H1 (cell line): Measurements from ENCODE around the gene MADD. TPM values are rescaled to one million over a fixed set of nuclear protein-coding genes. Genes with fewer than 3 reads are reported as not detected.

Source experiments
- CTCF ChIA-PET: fragments of 300-600 bp; sonication (Branson Sonifier 250); formaldehyde crosslinking; loops from one replicate; lab custom pipeline; 2021; ENCODE audit not compliant: partially characterized antibody; lab: Charles Lee
- POLR2A ChIA-PET: fragments of 300-600 bp; sonication (Branson Sonifier 250); formaldehyde crosslinking; loops from one replicate; lab custom pipeline; 2021; ENCODE audit warnings: inconsistent platforms; ENCODE audit not compliant: partially characterized antibody; lab: Charles Lee
- DNase-seq, 2 experiments: peaks; one replicate each; pipeline versions ENCODE4 v3.0.0 to v3.0.0-alpha.2; 2010 to 2022; ENCODE audit warnings: low spot score in 2 of 2, low read depth in 1 of 2, mixed read lengths in 1 of 2
- FAIRE-seq: peaks from 2 replicates; lab custom pipeline; 2011; peaks lifted over from hg19 to GRCh38; lab: Jason Lieb, UNC
- H2AFZ ChIP-seq: 2 replicates; pipeline ENCODE4 v1.8.1; 2012; ENCODE audit warnings: low read length, inconsistent platforms
- H2AK5ac ChIP-seq: 2 replicates; pipeline ENCODE4 v1.6.1; 2013; ENCODE audit warnings: low read depth, low read length
- H2BK120ac ChIP-seq: replicated peaks from 2 replicates; pipeline ENCODE3; 2013; ENCODE audit warnings: low read depth, low read length, inconsistent platforms
- H2BK12ac ChIP-seq: 2 replicates; pipeline ENCODE4 v1.6.1; 2013; ENCODE audit warnings: low read depth, low read length
- H2BK15ac ChIP-seq: 2 replicates; pipeline ENCODE4 v1.6.1; 2013; ENCODE audit warnings: low read length
- H2BK20ac ChIP-seq: 2 replicates; pipeline ENCODE4 v1.6.1; 2013; ENCODE audit warnings: low read length
- H2BK5ac ChIP-seq: 2 replicates; pipeline ENCODE4 v1.6.1; 2013; ENCODE audit warnings: low read depth, low read length
- H3K14ac ChIP-seq: 2 replicates; pipeline ENCODE4 v1.6.1; 2013; ENCODE audit warnings: inconsistent platforms; ENCODE audit not compliant: insufficient read length
- H3K18ac ChIP-seq: 2 replicates; pipeline ENCODE4 v1.6.1; 2013; ENCODE audit warnings: low read length; ENCODE audit errors: extremely low read depth
- H3K23ac ChIP-seq: 2 replicates; pipeline ENCODE4 v1.6.1; 2013; ENCODE audit warnings: inconsistent platforms; ENCODE audit not compliant: insufficient read length
- H3K23me2 ChIP-seq: 2 replicates; pipeline ENCODE4 v1.6.1; 2013; ENCODE audit warnings: low read depth, low read length
- H3K27ac ChIP-seq: 2 replicates; pipeline ENCODE4 v1.6.1; 2011; ENCODE audit warnings: low read depth, low read length, inconsistent platforms
- H3K27me3 ChIP-seq, 4 experiments: replicated peaks in 1 of 4; 1 replicate in 1 of 4; 2 replicates in 3 of 4; pipeline versions ENCODE4 v1.6.1 to v1.8.1; 2011 to 2013; ENCODE audit warnings: low read length in 3 of 4, mild to moderate bottlenecking in 3 of 4, inconsistent platforms in 2 of 4, mixed read lengths in 2 of 4, moderate library complexity in 1 of 4; ENCODE audit not compliant: control insufficient read depth in 3 of 4, insufficient read depth in 3 of 4; ENCODE audit errors: extremely low read depth in 1 of 4
- H3K36me3 ChIP-seq, 4 experiments: 2 replicates each; pipeline versions ENCODE4 v1.6.1 to v1.8.1; 2011 to 2013; ENCODE audit warnings: mild to moderate bottlenecking in 4 of 4, low read length in 3 of 4, moderate library complexity in 2 of 4, control low read depth in 1 of 4, inconsistent platforms in 1 of 4; ENCODE audit not compliant: insufficient read depth in 4 of 4, control insufficient read depth in 2 of 4
- H3K4ac ChIP-seq: replicated peaks from 2 replicates; pipeline ENCODE3; 2013; ENCODE audit warnings: low read length, low read depth, mixed read lengths, inconsistent platforms; ENCODE audit not compliant: insufficient read length
- H3K4me1 ChIP-seq, 4 experiments: replicated peaks in 1 of 4; 1 replicate in 1 of 4; 2 replicates in 3 of 4; pipeline versions ENCODE4 v1.6.1 to v1.8.1; 2011 to 2013; ENCODE audit warnings: low read length in 3 of 4, inconsistent platforms in 2 of 4, mixed read lengths in 1 of 4; ENCODE audit not compliant: insufficient read depth in 4 of 4, control insufficient read depth in 3 of 4
- H3K4me2 ChIP-seq, 2 experiments: 2 replicates each; pipeline versions ENCODE4 v1.6.1 to v1.8.1; 2011 to 2013; ENCODE audit warnings: low read depth in 2 of 2, low read length in 2 of 2, control low read depth in 1 of 2, inconsistent platforms in 1 of 2, mild to moderate bottlenecking in 1 of 2; ENCODE audit not compliant: insufficient read depth in 1 of 2
- H3K4me3 ChIP-seq, 4 experiments: fragments of 200-600, 300-600 bp in 1 of 4; sonication (generic), shearing (Covaris generic), sonication (Bioruptor Twin) in 1 of 4; 2 replicates each; pipeline versions ENCODE4 v1.5.1 to v1.8.1; 2011 to 2016; ENCODE audit warnings: low read length in 4 of 4, low read depth in 3 of 4, control low read depth in 2 of 4, inconsistent platforms in 2 of 4, mild to moderate bottlenecking in 2 of 4, mixed read lengths in 1 of 4, moderate library complexity in 1 of 4; ENCODE audit not compliant: insufficient read depth in 2 of 4; ENCODE audit errors: extremely low read depth in 1 of 4
- H3K56ac ChIP-seq: replicated peaks from 2 replicates; pipeline ENCODE3; 2013; ENCODE audit warnings: low read depth, mild to moderate bottlenecking, mixed read lengths, low read length, inconsistent platforms; ENCODE audit not compliant: insufficient read length
- H3K79me1 ChIP-seq: 2 replicates; pipeline ENCODE4 v1.6.1; 2013; ENCODE audit warnings: low read depth, low read length, control low read depth
- H3K79me2 ChIP-seq, 2 experiments: 2 replicates each; pipeline versions ENCODE4 v1.6.1 to v1.8.1; 2012 to 2013; ENCODE audit warnings: low read length in 2 of 2, mild to moderate bottlenecking in 2 of 2, inconsistent platforms in 1 of 2; ENCODE audit not compliant: insufficient read depth in 2 of 2, control insufficient read depth in 1 of 2
- H3K9ac ChIP-seq, 4 experiments: replicated peaks in 1 of 4; 1 replicate in 1 of 4; 2 replicates in 3 of 4; pipeline versions ENCODE4 v1.6.1 to v1.8.1; 2011 to 2013; ENCODE audit warnings: low read depth in 3 of 4, low read length in 3 of 4, control low read depth in 2 of 4, mild to moderate bottlenecking in 2 of 4, moderate library complexity in 2 of 4, inconsistent platforms in 1 of 4; ENCODE audit errors: extremely low read depth in 1 of 4
- H3K9me3 ChIP-seq, 2 experiments: 2 replicates each; pipeline versions ENCODE4 v1.6.1 to v1.8.1; 2012 to 2013; ENCODE audit warnings: mild to moderate bottlenecking in 2 of 2, moderate library complexity in 2 of 2, control low read depth in 1 of 2, inconsistent platforms in 1 of 2, low read depth in 1 of 2, low read length in 1 of 2, mixed read lengths in 1 of 2; ENCODE audit not compliant: insufficient read depth in 2 of 2
- H4K20me1 ChIP-seq, 2 experiments: replicated peaks in 1 of 2; 2 replicates each; pipeline versions ENCODE3 to v1.8.1; 2011 to 2013; ENCODE audit warnings: inconsistent platforms in 2 of 2, low read length in 2 of 2, mild to moderate bottlenecking in 1 of 2; ENCODE audit not compliant: insufficient read depth in 2 of 2, control insufficient read depth in 1 of 2
- H4K5ac ChIP-seq: 2 replicates; pipeline ENCODE4 v1.6.1; 2013; ENCODE audit warnings: low read length, low read depth, mixed read lengths, inconsistent platforms; ENCODE audit not compliant: insufficient read length
- H4K8ac ChIP-seq: 2 replicates; pipeline ENCODE4 v1.8.0; 2013; ENCODE audit warnings: mild to moderate bottlenecking, moderate library complexity, low read length, inconsistent platforms; ENCODE audit not compliant: insufficient read depth; ENCODE audit errors: extremely low read depth
- H4K91ac ChIP-seq: replicated peaks from 2 replicates; pipeline ENCODE3; 2013; ENCODE audit warnings: low read length, mixed read lengths, inconsistent platforms; ENCODE audit not compliant: insufficient read length
- BRCA1 ChIP-seq: IDR thresholded peaks from 2 replicates; pipeline ENCODE4 v1.6.1; 2012; ENCODE audit warnings: low read depth, low read length, improper control_type of control experiment
- EZH2 ChIP-seq: fragments of 200-600 bp; sonication (generic); IDR thresholded peaks from 2 replicates; pipeline ENCODE4 v1.7.1; 2012; ENCODE audit warnings: low read depth, mild to moderate bottlenecking, moderate library complexity, low read length, inconsistent platforms; ENCODE audit not compliant: severe bottlenecking
- FOSL1 ChIP-seq: IDR thresholded peaks from 2 replicates; pipeline ENCODE4 v1.6.1; 2011; ENCODE audit warnings: mild to moderate bottlenecking, low read depth, low read length, moderate library complexity; ENCODE audit not compliant: insufficient read depth
- GABPA ChIP-seq: IDR thresholded peaks from 2 replicates; pipeline ENCODE4 v1.6.1; 2011; ENCODE audit warnings: mild to moderate bottlenecking, low read length, moderate library complexity, borderline replicate concordance; ENCODE audit not compliant: insufficient read depth
- JUN ChIP-seq: IDR thresholded peaks from 2 replicates; pipeline ENCODE4 v1.6.1; 2011; ENCODE audit warnings: low read depth, mild to moderate bottlenecking, improper control_type of control experiment, low read length
- JUND ChIP-seq: IDR thresholded peaks from 2 replicates; pipeline ENCODE4 v1.6.1; 2011; ENCODE audit warnings: mild to moderate bottlenecking, improper control_type of control experiment, low read length
- KDM1A ChIP-seq: fragments of 200-600, 300-600 bp; sonication (generic); IDR thresholded peaks from 2 replicates; pipeline ENCODE4 v1.7.1; 2016; ENCODE audit warnings: mild to moderate bottlenecking, low read length, borderline replicate concordance
- NRF1 ChIP-seq: IDR thresholded peaks from 2 replicates; pipeline ENCODE4 v1.6.1; 2011; ENCODE audit warnings: mild to moderate bottlenecking, low read depth, low read length, improper control_type of control experiment
- POLR2AphosphoS5 ChIP-seq: IDR thresholded peaks from 2 replicates; pipeline ENCODE4 v1.6.1; 2011; ENCODE audit warnings: low read depth, low read length
- RFX5 ChIP-seq: IDR thresholded peaks from 2 replicates; pipeline ENCODE4 v1.6.1; 2011; ENCODE audit warnings: low read depth, low read length, improper control_type of control experiment, borderline replicate concordance
- SIX5 ChIP-seq: IDR thresholded peaks from 2 replicates; pipeline ENCODE4 v1.6.1; 2011; ENCODE audit warnings: mild to moderate bottlenecking, low read depth, low read length
- TAF7 ChIP-seq: optimal IDR thresholded peaks from 2 replicates; pipeline ENCODE3; 2011; ENCODE audit warnings: low read depth, mild to moderate bottlenecking, inconsistent platforms, low read length, moderate library complexity, borderline replicate concordance
- WGBS, 2 experiments: shearing (Covaris generic) in 1 of 2; methylation state at CpG; one replicate each; pipeline versions ENCODE4 v1.1.6 to v1.1.7; 2013 to 2015; ENCODE audit warnings: low lambda C conversion rate in 2 of 2, mixed read lengths in 2 of 2, inconsistent platforms in 1 of 2, low coverage in 1 of 2, missing lambda C conversion rate in 1 of 2; ENCODE audit not compliant: insufficient replicate concordance in 2 of 2, insufficient coverage in 1 of 2, insufficient read length in 1 of 2; ENCODE audit errors: extremely low coverage in 1 of 2, missing lambda C conversion rate in 1 of 2; 5-methylcytosine and 5-hydroxymethylcytosine counted together
- polyA plus RNA-seq, 7 experiments: library from polyadenylated mRNA; depleted of rRNA in 3 of 7; stranded (reverse) in 5 of 7; unstranded in 2 of 7; fragments of >200 nt in 5 of 7; fragments of 200-250 nt in 2 of 7; gene quantifications; 1 replicate in 5 of 7; 2 replicates in 1 of 7; 4 replicates in 1 of 7; pipeline versions ENCODE4 v1.2.1 to v1.2.3, GENCODE V29; 2011 to 2013; ENCODE audit warnings: missing spikeins in 2 of 7, mixed read lengths in 2 of 7
- total RNA-seq: library from RNA; stranded (reverse); fragmentation: NEBNext Ultra II Directional; extraction: Animal tissue kit (Norgen Biotek cat#: 25700); gene quantifications from 2 replicates; pipeline ENCODE4 v1.2.1, GENCODE V29; 2021

The MADD gene
- total and polyA plus RNA-seq, 2 of the 8 experiments (the other 6 are each of a cell fraction or from before 2014, with no cell fraction given): 32.5 to 45.4 TPM

GRCh38 chr11:47257177-47257516 is 12.8 kb upstream of the MADD start:
- no peaks in the 10 kb centered on the region for H3K79me1 ChIP-seq
- no peaks in the 10 kb centered on the region for H4K20me1 ChIP-seq
- peak overlapping the region; percentile 78 for H3K18ac ChIP-seq
- H2BK5ac ChIP-seq: peak overlapping the region; percentile 73; the same call in 1 of the 2 replicates
- DNase-seq (no peak), FAIRE-seq (no peak)
- peak overlapping the region; percentile 58 to 65 for H3K4me2 ChIP-seq
- H4K8ac ChIP-seq: peak overlapping the region; percentile 75; the same call in 1 of the 2 replicates
- H4K5ac ChIP-seq: peak overlapping the region; percentile 10
- H3K36me3 ChIP-seq: no peaks in the 10 kb centered on the region; a peak in 1 of 8 replicates
- no peak overlapping the region for H2BK20ac ChIP-seq
- H3K79me2 ChIP-seq: no peaks in the 10 kb centered on the region
- H3K9me3 ChIP-seq: no peaks in the 10 kb centered on the region
- H3K23ac ChIP-seq: no peak overlapping the region
- H3K4me3 ChIP-seq: peak overlapping the region in 3 of 4 experiments; percentile 29 to 51 (median 32); a peak in 4 of 8 replicates
- H2BK120ac ChIP-seq: no peak overlapping the region
- no peak overlapping the region for H4K91ac ChIP-seq
- H2AFZ ChIP-seq: no peak overlapping the region
- CTCF ChIA-PET: interaction anchor here (1.1 to 7.1 kb wide), 11 partner anchors 10 to 115 kb away, joined by 3 to 127 read pairs (median 35); partner anchors contain the start of genes ACP2, ARFGAP2, DDB2 and MADD
- H3K14ac ChIP-seq: no peak overlapping the region
- H3K9ac ChIP-seq: peak overlapping the region in 2 of 4 experiments; percentile 22 to 23; a peak in 1 of 7 replicates
- peak overlapping the region; percentile 67; the same call in 1 of the 2 replicates for H3K27ac ChIP-seq
- POLR2A ChIA-PET: interaction anchor here (0.8 to 7.1 kb wide), 11 partner anchors 8 to 80 kb away, joined by 3 to 47 read pairs (median 12); partner anchors contain the start of genes ACP2, ARFGAP2, DDB2 and MADD
- no peaks in the 10 kb centered on the region for H3K27me3 ChIP-seq
- 72% methylated on average over 2 of the region's 2 CpGs; no CpG with 5 or more reads in 1 of the 2 experiments for WGBS, 2 experiments
- no peak for TF ChIP-seq RFX5
- TF ChIP-seq JUN: no peak
- TF ChIP-seq TAF7: no peak
- no peak for TF ChIP-seq POLR2AphosphoS5
- no peak for TF ChIP-seq GABPA
- no peak for TF ChIP-seq FOSL1
- TF ChIP-seq NRF1: no peak
- no peak for TF ChIP-seq JUND
- TF ChIP-seq EZH2: no peak
- no peak for TF ChIP-seq BRCA1
- TF ChIP-seq SIX5: no peak
- no peak for TF ChIP-seq KDM1A
- H3K56ac ChIP-seq: no peak overlapping the region
- H2AK5ac ChIP-seq: peak overlapping the region; percentile 58; the same call in 1 of the 2 replicates
- H2BK15ac ChIP-seq: peak overlapping the region; percentile 72; the same call in 1 of the 2 replicates
- H3K4me1 ChIP-seq: peaks cover 2 to 18% (median 9%) of the 10 kb centered on the region in 4 experiments
- no peak overlapping the region for H3K4ac ChIP-seq
- peaks cover 3% of the 10 kb centered on the region for H3K23me2 ChIP-seq
- 0 out of 2 replicates have a peak overlapping the region, but pooled peaks have one; percentile 75 for H2BK12ac ChIP-seq
